IMR-90 (cell line): ENCODE data around the gene PFKL. TPM values are rescaled to one million over a fixed set of nuclear protein-coding genes. Genes with fewer than 3 reads are reported as not detected.

Experiments used
- ATAC-seq: fragments of 200-7000 bp; cut with Tn5 transposase; 2 replicates; pipeline ENCODE4 v1.9.1; 2020; ENCODE audit warnings: low read depth, mild to moderate bottlenecking, moderate library complexity
- BruUV-seq: library from RNA; stranded (reverse); fragments of 400-500 nt; replicated peaks from 2 replicates; lab custom pipeline; 2021; lab: Mats Ljungman, UMichigan
- CTCF ChIA-PET: fragments of 300-600 bp; formaldehyde crosslinking; extraction: SDS; loops from one replicate; lab custom pipeline; 2021; ENCODE audit warnings: antibody characterized with exemption; lab: Yijun Ruan, JAX
- POLR2A ChIA-PET: fragments of 300-600 bp; sonication (Branson Sonifier 250); formaldehyde crosslinking; loops from one replicate; lab custom pipeline; 2022; ENCODE audit warnings: antibody characterized with exemption; ENCODE audit not compliant: unreplicated experiment; lab: Charles Lee
- DNase-seq: peaks from one replicate; pipeline ENCODE4 v3.0.0; 2013
- H2AFZ ChIP-seq: replicated peaks from 2 replicates; pipeline ENCODE3; 2013; ENCODE audit warnings: low read length, mild to moderate bottlenecking; ENCODE audit not compliant: poor library complexity
- H2AK5ac ChIP-seq: 2 replicates; pipeline ENCODE4 v1.6.1; 2013; ENCODE audit warnings: low read depth, low read length, inconsistent platforms
- H2AK9ac ChIP-seq: replicated peaks from 2 replicates; pipeline ENCODE3; 2013; ENCODE audit warnings: mild to moderate bottlenecking, low read depth, low read length, moderate library complexity; ENCODE audit not compliant: poor library complexity
- H2BK120ac ChIP-seq: 2 replicates; pipeline ENCODE4 v1.6.1; 2013; ENCODE audit warnings: low read depth, low read length, inconsistent platforms
- H2BK15ac ChIP-seq: 3 replicates; pipeline ENCODE4 v1.6.1; 2013; ENCODE audit warnings: low read depth, low read length, inconsistent platforms
- H2BK20ac ChIP-seq: 2 replicates; pipeline ENCODE4 v1.6.1; 2013; ENCODE audit warnings: low read depth, mild to moderate bottlenecking, inconsistent platforms, low read length, moderate library complexity
- H2BK5ac ChIP-seq: 2 replicates; pipeline ENCODE4 v1.6.1; 2013; ENCODE audit warnings: mild to moderate bottlenecking, low read depth, low read length, inconsistent platforms; ENCODE audit not compliant: poor library complexity, severe bottlenecking
- H3K14ac ChIP-seq: replicated peaks from 2 replicates; pipeline ENCODE4 v1.6.1; 2013; ENCODE audit warnings: low read depth, low read length, inconsistent platforms
- H3K18ac ChIP-seq: 2 replicates; pipeline ENCODE4 v1.6.1; 2013; ENCODE audit warnings: low read depth, low read length, control low read depth
- H3K23ac ChIP-seq: 2 replicates; pipeline ENCODE4 v1.6.1; 2013; ENCODE audit warnings: low read depth, low read length, inconsistent platforms
- H3K27ac ChIP-seq: 2 replicates; pipeline ENCODE4 v1.5.1; 2013; ENCODE audit warnings: mild to moderate bottlenecking, control low read depth, low read length; ENCODE audit not compliant: insufficient read depth
- H3K27me3 ChIP-seq: 2 replicates; pipeline ENCODE4 v1.6.1; 2013; ENCODE audit warnings: low read length; ENCODE audit not compliant: control insufficient read depth, insufficient read depth
- H3K36me3 ChIP-seq: 2 replicates; pipeline ENCODE4 v1.6.1; 2013; ENCODE audit warnings: low read length, mixed read lengths; ENCODE audit not compliant: control insufficient read depth, insufficient read depth
- H3K4ac ChIP-seq: 2 replicates; pipeline ENCODE4 v1.6.1; 2013; ENCODE audit warnings: low read depth, low read length, inconsistent platforms
- H3K4me1 ChIP-seq: 2 replicates; pipeline ENCODE4 v1.6.1; 2013; ENCODE audit warnings: low read length, mixed read lengths; ENCODE audit not compliant: control insufficient read depth, insufficient read depth
- H3K4me2 ChIP-seq: 2 replicates; pipeline ENCODE4 v1.6.1; 2013; ENCODE audit warnings: low read depth, mild to moderate bottlenecking, control low read depth, low read length, moderate library complexity
- H3K4me3 ChIP-seq: 2 replicates; pipeline ENCODE4 v1.5.1; 2013; ENCODE audit warnings: low read depth, mild to moderate bottlenecking, control low read depth, low read length, moderate library complexity; ENCODE audit not compliant: insufficient read depth
- H3K56ac ChIP-seq: 2 replicates; pipeline ENCODE4 v1.6.1; 2013; ENCODE audit warnings: low read length, inconsistent platforms; ENCODE audit not compliant: insufficient read depth; ENCODE audit errors: extremely low read depth
- H3K79me1 ChIP-seq, 2 experiments: 2 replicates each; pipeline ENCODE4 v1.6.1; 2013; ENCODE audit warnings: low read length in 2 of 2, inconsistent platforms in 1 of 2, low read depth in 1 of 2
- H3K9ac ChIP-seq: 2 replicates; pipeline ENCODE4 v1.6.1; 2013; ENCODE audit warnings: low read depth, low read length, control low read depth
- H3K9me1 ChIP-seq: 2 replicates; pipeline ENCODE4 v1.6.1; 2013; ENCODE audit warnings: low read length, inconsistent platforms; ENCODE audit not compliant: insufficient read depth
- H3K9me3 ChIP-seq: 2 replicates; pipeline ENCODE4 v1.6.1; 2013; ENCODE audit warnings: low read length; ENCODE audit not compliant: control insufficient read depth, insufficient read depth
- H4K20me1 ChIP-seq: 2 replicates; pipeline ENCODE4 v1.6.1; 2013; ENCODE audit warnings: low read length, inconsistent platforms; ENCODE audit not compliant: insufficient read depth
- H4K5ac ChIP-seq: 2 replicates; pipeline ENCODE4 v1.6.1; 2013; ENCODE audit warnings: mild to moderate bottlenecking, low read depth, low read length, control low read depth
- H4K8ac ChIP-seq, 2 experiments: 2 replicates each; pipeline ENCODE4 v1.6.1; 2013; ENCODE audit warnings: low read depth in 2 of 2, low read length in 2 of 2, control low read depth in 1 of 2, inconsistent platforms in 1 of 2
- H4K91ac ChIP-seq: 2 replicates; pipeline ENCODE4 v1.6.1; 2013; ENCODE audit warnings: low read depth, low read length, inconsistent platforms; ENCODE audit not compliant: insufficient read depth
- BHLHE40 ChIP-seq: fragments of 150-350 bp; IDR thresholded peaks from 2 replicates; pipeline ENCODE4 v1.6.1; 2016; ENCODE audit warnings: mild to moderate bottlenecking, low read depth, low read length
- FOS ChIP-seq: fragments of 150-350 bp; IDR thresholded peaks from 2 replicates; pipeline ENCODE4 v1.6.1; 2016; ENCODE audit warnings: low read depth, low read length
- MAFK ChIP-seq: IDR thresholded peaks from 2 replicates; pipeline ENCODE4 v1.6.1; 2012; ENCODE audit warnings: low read depth, low read length, improper control_type of control experiment
- MXI1 ChIP-seq: IDR thresholded peaks from 2 replicates; pipeline ENCODE4 v1.6.1; 2012; ENCODE audit warnings: low read depth, mild to moderate bottlenecking, low read length, moderate library complexity, borderline replicate concordance
- NFE2L2 ChIP-seq: fragments of 150-350 bp; IDR thresholded peaks from 2 replicates; pipeline ENCODE4 v1.6.1; 2016; ENCODE audit warnings: low read depth, mild to moderate bottlenecking, low read length
- POLR2A ChIP-seq: IDR thresholded peaks from 2 replicates; pipeline ENCODE4 v1.6.1; 2012; ENCODE audit warnings: mild to moderate bottlenecking, low read depth, low read length
- RAD21 ChIP-seq: IDR thresholded peaks from 2 replicates; pipeline ENCODE4 v1.6.1; 2012; ENCODE audit warnings: low read length, improper control_type of control experiment
- SMC3 ChIP-seq: fragments of 150-350 bp; IDR thresholded peaks from 2 replicates; pipeline ENCODE4 v1.6.1; 2016; ENCODE audit warnings: low read depth, mild to moderate bottlenecking, antibody characterized with exemption, low read length, moderate library complexity
- WGBS, 2 experiments: methylation state at CpG; one replicate each; pipeline versions ENCODE4 v1.1.5 to v1.1.7; 2013; ENCODE audit warnings: missing lambda C conversion rate in 2 of 2; ENCODE audit not compliant: insufficient read length in 1 of 2; ENCODE audit errors: extremely low coverage in 2 of 2; 5-methylcytosine and 5-hydroxymethylcytosine counted together
- dilution Hi-C: fragments of 300-500 bp; cut with HindIII; formaldehyde crosslinking; loops from one replicate; pipeline ENCODE4 v1.14.3; 2018; ENCODE audit warnings: low sequenced_read_pairs; ENCODE audit not compliant: unreplicated experiment
- in situ Hi-C: fragments of 300-500 bp; cut with MboI; formaldehyde crosslinking; loops from 3 replicates; pipeline ENCODE4 v1.14.3; 2019; ENCODE audit warnings: low sequenced_read_pairs, inconsistent platforms, mixed read lengths
- intact Hi-C: fragments of 100-400 bp; cut with micrococcal nuclease; formaldehyde crosslinking; loops from 2 replicates; pipeline ENCODE4 v1.10.0; 2022
- polyA plus RNA-seq, 3 experiments: library from polyadenylated mRNA; depleted of rRNA; stranded (reverse); fragments of >200 nt; gene quantifications; 2 replicates each; pipeline ENCODE4 v1.2.3, GENCODE V29; 2012; ENCODE audit warnings: low replicate concordance in 1 of 3
- total RNA-seq: library from RNA; depleted of rRNA; stranded (reverse); fragments of >200 nt; gene quantifications from 2 replicates; pipeline ENCODE4 v1.2.3, GENCODE V29; 2012
- TF ChIP-seq, protein P1 (sequence below): conservative IDR thresholded peaks from 2 replicates; pipeline ENCODE4 v1.5.1; 2012; ENCODE audit warnings: mild to moderate bottlenecking, low read depth, low read length, improper control_type of control experiment
- TF ChIP-seq, protein P2 (sequence below): fragments of 150-350 bp; IDR thresholded peaks from 2 replicates; pipeline ENCODE4 v1.6.1; 2017; ENCODE audit warnings: mild to moderate bottlenecking, antibody characterized with exemption, low read length, low read depth

The PFKL gene
- total and polyA plus RNA-seq, 2 of the 4 experiments (the other 2 are of a cell fraction): 103 to 126 TPM

DNA sequence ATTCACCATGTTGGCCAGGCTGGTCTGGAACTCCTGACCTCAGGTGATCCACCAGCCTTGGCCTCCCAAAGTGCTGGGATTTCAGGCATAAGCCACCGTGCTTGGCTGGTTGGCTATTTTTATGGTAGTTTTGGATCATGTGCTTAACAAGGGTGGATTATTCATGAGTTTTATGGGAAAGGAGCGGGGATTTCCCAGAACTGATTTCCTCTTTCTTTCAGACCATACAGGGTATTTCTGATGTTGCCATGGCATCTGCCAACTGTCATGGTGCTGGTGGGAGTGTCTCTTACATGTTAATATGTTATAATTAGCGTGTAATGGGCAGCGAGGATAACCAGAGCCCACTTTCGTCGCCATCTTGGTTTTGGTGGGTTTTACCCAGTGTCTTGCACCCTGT, 56.8 kb downstream of the PFKL start:
- Histone ChIP-seq H2BK15ac (no peak overlapping the region), H3K4me1 (no peaks in the 10 kb centered on the region), H3K4me2 (no peak overlapping the region), H3K14ac (no peak overlapping the region), H3K79me1 (no peaks in the 10 kb centered on the region), H4K91ac (no peak overlapping the region), H2BK5ac (no peak overlapping the region), H3K23ac (no peak overlapping the region), H3K9me3 (peaks cover 3% of the 10 kb centered on the region), H4K20me1 (no peaks in the 10 kb centered on the region), H3K36me3 (no peaks in the 10 kb centered on the region), H3K4ac (no peak overlapping the region), H4K5ac (no peak overlapping the region), H3K9ac (no peak overlapping the region), H2AK9ac (no peak overlapping the region), H3K27me3 (peaks cover 22% of the 10 kb centered on the region), H2BK20ac (no peak overlapping the region), H3K27ac (no peak overlapping the region), H2BK120ac (no peak overlapping the region), H2AK5ac (no peak overlapping the region), H3K56ac (no peak overlapping the region), H2AFZ (no peak overlapping the region), H4K8ac (no peak overlapping the region), H3K9me1 (no peaks in the 10 kb centered on the region), H3K4me3 (no peak overlapping the region), H3K18ac (no peak overlapping the region)
- BruUV-seq: no TSS peak
- WGBS, 2 experiments: 74% methylated on average over 4 of the region's 6 CpGs; no CpG with 5 or more reads in 1 of the 2 experiments
- DNase-seq: no peak
- in situ Hi-C loops: no loop called here
- dilution Hi-C loops: no loop called here
- ChIA-PET POLR2A (no interaction called here), CTCF (no interaction called here)
- intact Hi-C loops: no loop called here
- no peak for ATAC-seq
- no peak for TF ChIP-seq POLR2A
- TF ChIP-seq FOS: no peak
- no peak for TF ChIP-seq MAFK
- no peak for TF ChIP-seq MXI1
- TF ChIP-seq NFE2L2: no peak
- no peak for TF ChIP-seq RAD21
- TF ChIP-seq BHLHE40: no peak
- no peak for TF ChIP-seq SMC3
- TF ChIP-seq, protein P1, sequence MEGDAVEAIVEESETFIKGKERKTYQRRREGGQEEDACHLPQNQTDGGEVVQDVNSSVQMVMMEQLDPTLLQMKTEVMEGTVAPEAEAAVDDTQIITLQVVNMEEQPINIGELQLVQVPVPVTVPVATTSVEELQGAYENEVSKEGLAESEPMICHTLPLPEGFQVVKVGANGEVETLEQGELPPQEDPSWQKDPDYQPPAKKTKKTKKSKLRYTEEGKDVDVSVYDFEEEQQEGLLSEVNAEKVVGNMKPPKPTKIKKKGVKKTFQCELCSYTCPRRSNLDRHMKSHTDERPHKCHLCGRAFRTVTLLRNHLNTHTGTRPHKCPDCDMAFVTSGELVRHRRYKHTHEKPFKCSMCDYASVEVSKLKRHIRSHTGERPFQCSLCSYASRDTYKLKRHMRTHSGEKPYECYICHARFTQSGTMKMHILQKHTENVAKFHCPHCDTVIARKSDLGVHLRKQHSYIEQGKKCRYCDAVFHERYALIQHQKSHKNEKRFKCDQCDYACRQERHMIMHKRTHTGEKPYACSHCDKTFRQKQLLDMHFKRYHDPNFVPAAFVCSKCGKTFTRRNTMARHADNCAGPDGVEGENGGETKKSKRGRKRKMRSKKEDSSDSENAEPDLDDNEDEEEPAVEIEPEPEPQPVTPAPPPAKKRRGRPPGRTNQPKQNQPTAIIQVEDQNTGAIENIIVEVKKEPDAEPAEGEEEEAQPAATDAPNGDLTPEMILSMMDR: no peak
- TF ChIP-seq, protein P2, sequence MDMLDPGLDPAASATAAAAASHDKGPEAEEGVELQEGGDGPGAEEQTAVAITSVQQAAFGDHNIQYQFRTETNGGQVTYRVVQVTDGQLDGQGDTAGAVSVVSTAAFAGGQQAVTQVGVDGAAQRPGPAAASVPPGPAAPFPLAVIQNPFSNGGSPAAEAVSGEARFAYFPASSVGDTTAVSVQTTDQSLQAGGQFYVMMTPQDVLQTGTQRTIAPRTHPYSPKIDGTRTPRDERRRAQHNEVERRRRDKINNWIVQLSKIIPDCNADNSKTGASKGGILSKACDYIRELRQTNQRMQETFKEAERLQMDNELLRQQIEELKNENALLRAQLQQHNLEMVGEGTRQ: no peak
